Embryonic facial prominence (tissue), 1 donor: ENCODE measurements around the gene FOXD2.
"Not testable (repeated sequence)": the region's sequence is repeated elsewhere in the genome, so short reads cannot be mapped to it uniquely, and the experiment has no call there.

Experiments used
- DNase-seq: peaks from one replicate; pipeline ENCODE4 v3.0.0-alpha.2; 2016; ENCODE audit errors: extremely low spot score

FOXD2 gene

GRCh38 chr1:47439819-47440598 is 2.2 kb downstream of the FOXD2 start:
- no peak for DNase-seq

DNA sequence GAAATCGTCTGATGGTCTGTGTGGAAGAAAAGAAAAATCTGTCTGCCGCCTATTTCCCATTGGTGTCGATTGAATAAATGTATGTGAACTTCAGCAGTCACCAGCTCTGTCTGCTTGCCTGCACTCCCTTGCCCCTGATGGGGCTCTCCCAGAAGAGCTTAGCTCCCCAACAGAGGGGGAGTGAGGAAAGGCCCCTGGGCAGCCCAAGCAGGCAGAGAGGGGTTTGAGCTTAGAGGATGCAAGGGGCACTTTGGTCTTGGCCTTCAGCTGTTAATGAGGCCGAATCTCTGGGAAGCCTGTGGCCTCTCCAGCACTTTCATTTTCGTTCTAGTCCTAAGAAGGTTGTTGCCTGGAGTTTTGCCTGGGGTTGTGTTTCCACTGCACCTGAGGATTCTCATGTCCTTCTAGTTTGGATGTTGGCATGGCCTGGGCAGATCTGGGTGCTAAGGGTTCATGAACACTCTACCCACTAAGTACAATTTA is 2.8 kb downstream of the FOXD2 start:
- DNase-seq, result no peak

GRCh38 chr1:47441450-47442106 is 3.7 kb downstream of the FOXD2 start:
- DNase-seq, result no peak

GRCh38 chr1:47442202-47442601 is 4.4 kb downstream of the FOXD2 start:
- DNase-seq, result no peak

DNA sequence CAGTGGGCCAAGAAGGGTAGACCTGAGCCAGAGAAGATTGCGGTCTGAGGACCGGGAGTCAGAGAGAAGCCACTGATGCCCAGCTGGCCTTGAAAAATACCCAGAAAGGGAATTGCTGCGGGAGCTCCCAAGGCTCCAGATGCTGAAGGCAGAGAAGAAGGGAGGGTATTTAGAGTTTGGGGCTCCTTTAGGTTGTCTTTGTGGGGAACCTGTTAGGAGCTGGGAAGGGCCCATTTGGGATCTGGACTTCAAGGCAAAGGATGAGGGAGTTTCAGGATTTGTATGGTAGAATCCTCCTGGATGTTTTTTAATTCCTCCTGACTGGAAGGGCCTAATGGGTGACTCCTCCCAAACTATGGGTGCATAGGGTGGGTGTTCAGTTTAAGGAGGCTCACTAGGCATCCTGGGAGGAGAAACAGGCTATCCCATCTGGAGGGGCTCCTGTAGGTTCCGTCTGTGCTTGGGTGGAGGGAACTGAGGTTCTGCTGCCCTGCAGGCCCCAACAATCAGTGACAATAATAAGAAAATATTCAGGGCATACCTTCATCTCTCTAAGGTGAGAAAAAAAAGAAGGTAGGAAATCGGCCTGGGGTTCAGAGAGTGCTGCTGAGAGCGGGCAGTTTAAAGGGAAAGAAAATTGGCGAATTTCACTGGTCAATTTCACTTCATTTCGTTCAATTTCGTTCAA is 5.1 kb downstream of the FOXD2 start:
- no peak for DNase-seq

DNA sequence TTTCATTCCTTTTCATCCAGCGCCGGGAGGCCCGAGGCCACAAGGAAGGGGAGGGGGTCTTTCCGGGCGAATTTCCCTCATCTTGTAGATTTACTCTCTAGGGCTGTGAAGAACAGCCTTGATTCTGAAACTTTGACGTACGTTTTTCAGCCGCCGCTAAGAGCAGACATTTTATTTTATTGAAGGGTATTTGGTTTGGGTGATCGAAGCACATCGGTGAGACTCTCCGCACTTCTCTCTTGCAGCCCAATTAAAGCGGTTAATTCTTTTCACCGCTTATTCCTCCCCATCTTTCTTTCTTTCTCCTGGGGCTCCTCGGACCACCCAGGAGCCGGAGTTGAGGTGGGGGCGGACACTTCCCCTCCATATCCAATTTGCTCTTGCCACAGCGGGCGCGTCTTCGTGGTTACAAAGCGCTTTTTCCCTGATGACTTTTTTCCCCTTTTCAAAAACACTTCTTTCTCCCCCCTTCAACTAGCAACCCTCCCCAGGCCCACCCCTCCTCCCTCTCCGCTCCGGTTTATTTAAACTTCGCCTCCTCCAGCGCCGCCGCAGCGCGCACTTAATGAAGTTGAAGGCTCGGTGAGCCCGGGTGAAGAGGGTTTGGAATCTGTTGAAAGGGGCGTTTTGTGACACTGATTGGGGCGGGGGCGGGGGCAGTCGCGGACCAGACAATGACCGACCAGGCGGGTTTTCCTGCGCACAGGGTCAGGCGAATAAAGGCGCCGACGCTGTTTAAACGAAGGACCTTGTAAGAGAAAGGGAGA is 5.9 kb downstream of the FOXD2 start:
- no peak for DNase-seq

DNA sequence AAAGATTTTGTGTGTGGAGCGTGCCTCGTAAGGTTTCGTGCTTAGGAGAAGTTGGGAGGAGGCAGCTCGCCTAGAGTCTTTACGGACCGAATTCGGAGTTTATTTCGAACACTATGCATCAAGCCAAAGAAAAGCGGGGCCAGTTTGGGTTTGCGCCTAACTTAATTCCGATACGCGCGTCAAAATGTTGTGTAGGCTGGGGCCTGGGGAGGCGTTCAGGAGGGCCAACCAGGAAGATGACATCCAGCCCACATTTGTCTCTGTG is 6.4 kb downstream of the FOXD2 start:
- no peak for DNase-seq

GRCh38 chr1:47444562-47445465 is 7.0 kb downstream of the FOXD2 start:
- no peak for DNase-seq

- no peak for DNase-seq
Observed at GRCh38 chr1:47445823-47446550, 8.1 kb downstream of the FOXD2 start.

DNA sequence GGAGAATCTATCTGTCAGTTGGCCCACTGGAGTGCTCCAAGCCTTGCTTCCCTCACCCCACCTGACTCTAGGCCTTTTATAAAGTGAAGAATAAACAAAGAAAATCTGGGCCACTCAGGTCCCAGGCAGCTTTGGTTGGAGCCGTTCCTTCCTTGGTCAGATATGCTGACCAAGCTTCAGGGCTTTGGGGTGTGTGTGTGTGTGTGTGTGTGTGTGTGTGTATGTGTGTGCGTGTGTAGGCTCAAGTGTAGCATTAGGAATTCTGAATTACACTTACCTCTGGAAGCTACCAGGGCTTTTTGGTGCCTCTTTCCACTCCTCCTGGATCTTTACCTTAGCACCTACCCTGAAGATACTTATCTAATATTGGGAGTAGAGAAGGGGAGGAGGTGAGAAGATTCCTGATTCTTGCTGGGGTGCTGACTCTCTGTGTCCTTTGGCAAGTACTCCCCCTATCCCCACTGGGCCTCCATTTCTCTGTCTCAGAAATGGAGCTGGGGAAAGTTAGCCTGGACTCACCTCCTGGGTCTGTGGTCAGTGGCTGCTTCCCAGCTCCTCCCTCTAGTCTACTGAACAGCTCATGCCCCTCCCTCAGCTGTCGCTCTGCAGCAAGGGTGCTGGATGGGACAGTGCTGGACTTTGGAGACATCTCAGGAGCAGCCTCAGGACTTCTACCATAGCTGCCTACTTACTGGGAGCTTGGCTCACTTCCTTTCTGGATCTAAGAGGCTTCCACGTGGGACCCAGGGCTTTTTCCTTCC is 10.8 kb downstream of the FOXD2 start:
- DNase-seq, result no peak

- DNase-seq, result no peak
Observed at GRCh38 chr1:47449822-47450552, 12.1 kb downstream of the FOXD2 start.

DNA sequence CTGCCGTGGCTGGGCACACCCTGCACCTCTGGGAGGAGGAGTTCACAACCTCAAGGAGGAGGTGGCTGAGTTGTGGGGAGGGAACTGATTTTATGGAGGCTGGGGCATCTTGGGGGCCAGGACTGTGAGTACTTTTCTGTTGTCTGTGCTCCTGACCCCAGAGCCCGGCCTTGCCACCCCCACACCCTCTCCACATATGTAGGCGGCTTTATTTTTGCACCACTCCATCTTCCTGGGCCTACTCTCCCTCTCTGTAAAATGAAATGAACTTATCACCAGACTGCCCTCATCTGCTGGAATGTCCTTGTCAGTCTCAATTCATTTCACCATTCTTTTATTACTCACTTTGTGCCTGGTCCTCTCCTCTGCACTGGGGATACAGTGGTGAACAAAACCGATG is 12.8 kb downstream of the FOXD2 start:
- no peak for DNase-seq

GRCh38 chr1:47452426-47452825 is 14.6 kb downstream of the FOXD2 start:
- DNase-seq, result no peak

DNA sequence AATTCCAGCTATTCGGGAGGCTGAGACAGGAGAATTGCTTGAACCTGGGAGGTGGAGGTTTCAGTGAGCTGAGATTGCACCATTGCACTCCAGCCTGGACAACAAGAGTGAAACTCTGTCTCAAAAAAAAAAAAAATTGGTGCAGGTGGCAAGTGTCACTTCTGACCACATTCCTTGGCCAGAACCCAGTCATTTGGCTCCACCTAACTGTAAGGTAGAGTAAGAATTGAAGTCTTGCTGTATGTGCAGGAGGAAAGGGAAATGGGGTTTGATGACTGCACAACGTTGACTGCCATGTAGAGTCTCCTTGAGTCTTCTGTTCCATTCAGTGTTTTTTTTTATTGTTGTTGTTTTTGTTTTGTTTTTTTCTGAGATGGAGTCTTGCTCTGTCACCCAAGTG is 16.1 kb downstream of the FOXD2 start:
- not testable (repeated sequence) for DNase-seq

- no peak for DNase-seq
Observed at GRCh38 chr1:47456250-47456649, 18.4 kb downstream of the FOXD2 start.

GRCh38 chr1:47457547-47457946 is 19.7 kb downstream of the FOXD2 start:
- DNase-seq, result not testable (repeated sequence)

DNA sequence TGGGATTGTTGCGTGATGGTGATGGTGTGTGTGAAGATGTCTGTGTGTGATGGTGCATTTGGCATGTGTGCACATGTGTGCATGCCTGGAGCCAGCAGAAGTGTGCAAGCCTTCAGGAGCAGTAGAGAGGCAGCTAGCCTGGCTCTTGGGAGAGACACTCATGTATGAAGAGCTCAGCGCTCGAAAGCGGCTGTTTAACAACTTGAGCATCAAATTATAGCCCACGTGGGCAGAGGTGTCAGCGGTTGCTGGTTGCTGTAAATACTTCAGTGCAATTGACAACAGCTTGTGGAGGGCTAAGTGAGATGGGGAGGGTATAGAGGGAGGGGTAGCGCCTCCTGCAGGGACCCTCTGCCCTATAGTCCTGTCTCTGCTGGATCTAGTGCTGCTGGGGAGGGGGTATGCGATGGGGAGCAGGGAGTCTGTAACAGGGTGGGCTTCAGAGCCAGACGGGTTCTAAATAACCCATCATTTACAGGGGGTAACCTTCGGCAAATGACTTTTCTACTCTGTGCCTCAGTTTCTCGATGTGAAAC is 21.5 kb downstream of the FOXD2 start:
- no peak for DNase-seq

GRCh38 chr1:47460040-47460439 is 22.2 kb downstream of the FOXD2 start:
- DNase-seq, result no peak

DNA sequence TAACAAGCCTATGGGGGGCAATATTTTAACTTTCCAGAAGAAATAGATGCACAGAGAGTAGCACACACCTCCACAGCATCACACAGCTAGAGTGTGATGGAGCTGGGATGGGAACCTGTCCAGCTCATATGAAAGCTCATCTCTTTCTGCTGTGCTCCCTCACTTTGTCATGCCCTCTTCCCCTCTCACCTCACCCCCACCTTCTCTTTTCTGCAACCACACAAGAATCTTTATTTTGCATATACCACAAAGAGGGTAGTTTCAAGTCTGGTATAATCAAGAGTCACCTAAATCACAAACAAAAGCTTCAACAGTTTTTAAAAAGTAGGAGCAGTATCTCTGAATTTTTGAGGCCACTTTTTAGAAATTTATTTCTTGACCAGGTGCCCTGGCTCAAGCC is 22.6 kb downstream of the FOXD2 start:
- DNase-seq, result no peak
